MCF 10A (cell line): ENCODE results near the gene SEMA5A. TPM values are rescaled to one million over a fixed set of nuclear protein-coding genes. Genes with fewer than 3 reads are reported as not detected.

Experiments used
- BruUV-seq: library from RNA; stranded (reverse); fragments of 400-500 nt; replicated peaks from 2 replicates; lab custom pipeline; 2021; lab: Mats Ljungman, UMichigan
- CTCF ChIA-PET: fragments of 300-600 bp; sonication (Branson Sonifier 250); formaldehyde crosslinking; extraction: SDS; loops from one replicate; lab custom pipeline; 2021; ENCODE audit warnings: antibody characterized with exemption, inconsistent platforms; lab: Yijun Ruan, JAX
- POLR2A ChIA-PET: fragments of 300-600, 350-650 bp; sonication (Branson Sonifier 250); formaldehyde crosslinking; extraction: SDS; loops from one replicate; lab custom pipeline; 2020; ENCODE audit warnings: antibody characterized with exemption, inconsistent platforms; lab: Yijun Ruan, JAX
- DNase-seq: peaks from one replicate; pipeline ENCODE4 v3.0.0-alpha.2; 2018; ENCODE audit not compliant: unreplicated experiment
- H3K27ac Mint-ChIP-seq: one replicate; pipeline ENCODE4 v1.8.0; 2022; ENCODE audit warnings: mild to moderate bottlenecking, low read depth, mixed read lengths; ENCODE audit not compliant: unreplicated experiment
- H3K27me3 Mint-ChIP-seq: one replicate; pipeline ENCODE4 v1.8.0; 2022; ENCODE audit warnings: mixed read lengths; ENCODE audit not compliant: insufficient read depth, unreplicated experiment
- H3K36me3 Mint-ChIP-seq: one replicate; pipeline ENCODE4 v1.8.0; 2022; ENCODE audit warnings: mild to moderate bottlenecking, moderate library complexity, mixed read lengths; ENCODE audit not compliant: insufficient read depth, unreplicated experiment
- H3K4me1 Mint-ChIP-seq: one replicate; pipeline ENCODE4 v1.8.0; 2022; ENCODE audit warnings: mixed read lengths; ENCODE audit not compliant: insufficient read depth, unreplicated experiment
- H3K4me3 Mint-ChIP-seq: one replicate; pipeline ENCODE4 v1.8.0; 2022; ENCODE audit warnings: mild to moderate bottlenecking, moderate library complexity, mixed read lengths; ENCODE audit not compliant: unreplicated experiment
- H3K9me3 Mint-ChIP-seq: one replicate; pipeline ENCODE4 v1.8.0; 2022; ENCODE audit warnings: mixed read lengths; ENCODE audit not compliant: unreplicated experiment
- intact Hi-C: fragments of 100-400 bp; cut with micrococcal nuclease; formaldehyde crosslinking; loops from 2 replicates; pipeline ENCODE4 v1.14.1; 2022
- total RNA-seq: library from RNA; stranded (reverse); gene quantifications from 2 replicates; pipeline ENCODE4 v1.2.3, GENCODE V29; 2022
- TF ChIP-seq, protein P1 (sequence below): fragments of 200-600 bp; IDR thresholded peaks from one replicate; pipeline ENCODE4 v1.8.0; 2022; ENCODE audit warnings: antibody characterized with exemption, mild to moderate bottlenecking; ENCODE audit not compliant: unreplicated experiment

The SEMA5A gene
- total RNA-seq, 1 experiment from 2014 or later: 1.2 TPM

DNA sequence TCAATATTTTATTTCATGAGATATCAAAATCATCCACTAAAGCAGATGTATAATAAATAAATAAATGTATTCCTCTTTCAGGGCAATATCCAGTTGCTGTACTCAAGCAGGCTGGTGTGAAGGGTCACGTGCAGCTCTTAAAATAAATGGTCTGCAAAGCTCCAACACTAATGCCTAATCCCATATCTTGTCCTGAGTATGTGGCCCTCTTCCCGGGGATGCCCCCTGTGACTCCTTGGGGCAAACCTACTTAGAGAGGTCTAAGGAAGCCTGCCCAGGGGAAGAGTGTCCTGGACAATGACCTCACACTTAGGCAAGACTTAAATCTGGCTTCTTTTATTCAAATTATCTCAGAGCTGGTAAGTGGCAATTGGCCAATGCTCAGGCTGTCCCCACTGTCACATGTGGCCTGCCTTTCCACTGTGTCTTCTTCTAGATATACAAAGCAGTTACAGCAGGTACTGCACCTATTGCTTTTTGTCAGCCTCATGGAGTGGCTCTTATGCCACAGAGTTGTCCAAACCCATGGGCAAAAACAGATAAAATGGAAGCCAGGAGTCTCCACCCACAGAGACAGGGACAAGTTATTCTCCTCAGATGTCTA, 55.3 kb downstream of the SEMA5A start:
- no TSS peak for BruUV-seq
- intact Hi-C loops: no loop called here
- Mint-ChIP-seq H3K9me3 (no peaks in the 10 kb centered on the region), H3K36me3 (no peaks in the 10 kb centered on the region), H3K4me3 (no peak overlapping the region), H3K27ac (no peak overlapping the region), H3K4me1 (no peaks in the 10 kb centered on the region), H3K27me3 (no peaks in the 10 kb centered on the region)
- TF ChIP-seq, protein P1, sequence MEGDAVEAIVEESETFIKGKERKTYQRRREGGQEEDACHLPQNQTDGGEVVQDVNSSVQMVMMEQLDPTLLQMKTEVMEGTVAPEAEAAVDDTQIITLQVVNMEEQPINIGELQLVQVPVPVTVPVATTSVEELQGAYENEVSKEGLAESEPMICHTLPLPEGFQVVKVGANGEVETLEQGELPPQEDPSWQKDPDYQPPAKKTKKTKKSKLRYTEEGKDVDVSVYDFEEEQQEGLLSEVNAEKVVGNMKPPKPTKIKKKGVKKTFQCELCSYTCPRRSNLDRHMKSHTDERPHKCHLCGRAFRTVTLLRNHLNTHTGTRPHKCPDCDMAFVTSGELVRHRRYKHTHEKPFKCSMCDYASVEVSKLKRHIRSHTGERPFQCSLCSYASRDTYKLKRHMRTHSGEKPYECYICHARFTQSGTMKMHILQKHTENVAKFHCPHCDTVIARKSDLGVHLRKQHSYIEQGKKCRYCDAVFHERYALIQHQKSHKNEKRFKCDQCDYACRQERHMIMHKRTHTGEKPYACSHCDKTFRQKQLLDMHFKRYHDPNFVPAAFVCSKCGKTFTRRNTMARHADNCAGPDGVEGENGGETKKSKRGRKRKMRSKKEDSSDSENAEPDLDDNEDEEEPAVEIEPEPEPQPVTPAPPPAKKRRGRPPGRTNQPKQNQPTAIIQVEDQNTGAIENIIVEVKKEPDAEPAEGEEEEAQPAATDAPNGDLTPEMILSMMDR: no peak
- CTCF ChIA-PET: interaction anchor here (0.5 to 1.3 kb wide), 3 partner anchors 8 to 624 kb away, joined by 3 to 4 read pairs (median 4); no protein-coding TSS in a partner anchor
- DNase-seq: no peak
- POLR2A ChIA-PET: no interaction called here

DNA sequence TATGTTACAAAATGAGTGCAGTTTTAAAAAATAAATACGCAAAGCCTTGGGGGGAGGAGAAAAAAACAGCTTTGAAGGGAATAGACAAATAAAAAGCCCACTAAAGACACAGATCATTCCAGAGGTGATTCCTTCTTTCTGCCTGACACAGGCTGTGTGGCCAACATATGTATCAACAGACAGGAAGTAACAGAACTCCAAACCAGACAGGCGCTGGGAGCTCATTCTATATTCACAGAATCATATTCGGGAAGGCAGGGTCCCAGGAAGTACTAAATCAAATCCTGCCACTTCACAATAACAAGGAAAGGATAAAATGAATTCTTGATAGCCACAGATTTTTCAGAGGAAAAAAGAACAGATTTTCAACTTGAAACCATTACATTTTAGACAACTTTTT, 62.1 kb downstream of the SEMA5A start:
- intact Hi-C loops: no loop called here
- POLR2A ChIA-PET: interaction anchor here (0.6 to 1.0 kb wide), 3 partner anchors 9 to 212 kb away, joined by 3 read pairs; no protein-coding TSS in a partner anchor
- Mint-ChIP-seq H3K4me1 (no peaks in the 10 kb centered on the region), H3K4me3 (no peak overlapping the region), H3K9me3 (peaks cover 4% of the 10 kb centered on the region), H3K27me3 (no peaks in the 10 kb centered on the region), H3K27ac (no peak overlapping the region), H3K36me3 (no peaks in the 10 kb centered on the region)
- TF ChIP-seq, protein P1: no peak
- BruUV-seq: no TSS peak
- DNase-seq: no peak
- CTCF ChIA-PET: interaction anchor here (1.3 kb wide), 1 partner anchor 17 kb away, joined by 3 read pairs; no protein-coding TSS in a partner anchor

DNA sequence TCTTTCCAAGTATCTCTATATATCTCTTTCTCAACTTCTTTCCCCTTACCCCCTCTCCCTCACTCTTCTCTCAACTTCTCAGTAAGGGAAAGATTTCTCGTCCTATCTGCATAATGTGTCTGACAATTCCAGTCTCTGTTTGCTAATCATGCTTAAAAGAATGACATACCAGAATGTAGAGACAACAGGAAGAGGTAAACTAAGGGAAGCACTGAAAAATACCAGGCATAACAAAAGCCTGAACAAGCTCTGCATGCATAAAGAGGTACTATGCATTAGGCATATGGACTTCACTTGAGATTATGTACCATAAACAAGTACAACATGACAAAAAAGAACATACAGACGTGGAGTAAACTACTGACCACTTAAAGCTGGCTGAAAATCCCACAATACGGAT, 62.6 kb downstream of the SEMA5A start:
- Mint-ChIP-seq H3K4me1 (no peaks in the 10 kb centered on the region), H3K27ac (no peak overlapping the region), H3K9me3 (peaks cover 10% of the 10 kb centered on the region), H3K27me3 (no peaks in the 10 kb centered on the region), H3K4me3 (no peak overlapping the region), H3K36me3 (no peaks in the 10 kb centered on the region)
- no TSS peak for BruUV-seq
- ChIA-PET POLR2A (interaction anchor here (1.0 kb wide), 1 partner anchor 11 kb away, joined by 3 read pairs; no protein-coding TSS in a partner anchor), CTCF (interaction anchor here (1.3 kb wide), 1 partner anchor 17 kb away, joined by 3 read pairs; no protein-coding TSS in a partner anchor)
- intact Hi-C loops: no loop called here
- DNase-seq: no peak
- TF ChIP-seq, protein P1: no peak

DNA sequence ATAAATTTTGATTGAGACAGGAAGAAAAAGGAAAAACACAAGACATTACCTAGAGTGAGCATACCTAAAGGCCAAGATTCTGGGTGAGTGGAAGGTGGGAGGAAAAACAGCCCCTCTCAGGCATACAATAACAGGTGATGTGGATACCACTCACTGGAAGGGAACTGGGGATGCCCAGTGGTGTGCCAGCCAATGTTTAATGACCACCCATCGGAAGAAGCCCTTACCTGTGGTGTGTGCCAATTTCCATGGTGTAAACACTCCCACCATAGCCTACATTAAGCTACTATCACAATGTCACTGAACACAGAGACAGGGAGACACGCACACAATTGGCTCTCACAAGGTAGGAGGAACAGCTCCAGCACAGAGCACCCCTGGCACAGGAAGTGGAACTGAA, 63.5 kb downstream of the SEMA5A start:
- no peak overlapping the region for H3K4me3 Mint-ChIP-seq
- no peak overlapping the region for H3K27ac Mint-ChIP-seq
- ChIA-PET POLR2A (no interaction called here), CTCF (no interaction called here)
- H3K27me3 Mint-ChIP-seq: no peaks in the 10 kb centered on the region
- H3K4me1 Mint-ChIP-seq: no peaks in the 10 kb centered on the region
- H3K36me3 Mint-ChIP-seq: no peaks in the 10 kb centered on the region
- peaks cover 16% of the 10 kb centered on the region for H3K9me3 Mint-ChIP-seq
- intact Hi-C loops: no loop called here
- DNase-seq: no peak
- no TSS peak for BruUV-seq
- TF ChIP-seq, protein P1: no peak
